Rectal smooth muscle tissue (tissue), 1 donor: ENCODE measurements around the gene GOLGA6A.
A peak's percentile ranks its signal among the peaks of the same experiment; 100 is the strongest.
"Not testable (repeated sequence)": the region's sequence is repeated elsewhere in the genome, so short reads cannot be mapped to it uniquely, and the experiment has no call there.

Experiments used
- H3K27ac ChIP-seq: one replicate; pipeline ENCODE4 v1.7.0; 2013; ENCODE audit warnings: low read depth, low read length, inconsistent platforms
- H3K27me3 ChIP-seq: one replicate; pipeline ENCODE4 v1.7.0; 2013; ENCODE audit warnings: low read length; ENCODE audit not compliant: control insufficient read depth, insufficient read depth
- H3K36me3 ChIP-seq: one replicate; pipeline ENCODE4 v1.7.0; 2013; ENCODE audit warnings: low read length; ENCODE audit not compliant: control insufficient read depth, insufficient read depth
- H3K4me1 ChIP-seq: one replicate; pipeline ENCODE4 v1.7.0; 2013; ENCODE audit warnings: low read length; ENCODE audit not compliant: control insufficient read depth, insufficient read depth
- H3K4me3 ChIP-seq: one replicate; pipeline ENCODE4 v1.7.0; 2013; ENCODE audit warnings: low read length
- H3K9ac ChIP-seq: one replicate; pipeline ENCODE4 v1.7.0; 2013; ENCODE audit warnings: low read length

The GOLGA6A gene, protein sequence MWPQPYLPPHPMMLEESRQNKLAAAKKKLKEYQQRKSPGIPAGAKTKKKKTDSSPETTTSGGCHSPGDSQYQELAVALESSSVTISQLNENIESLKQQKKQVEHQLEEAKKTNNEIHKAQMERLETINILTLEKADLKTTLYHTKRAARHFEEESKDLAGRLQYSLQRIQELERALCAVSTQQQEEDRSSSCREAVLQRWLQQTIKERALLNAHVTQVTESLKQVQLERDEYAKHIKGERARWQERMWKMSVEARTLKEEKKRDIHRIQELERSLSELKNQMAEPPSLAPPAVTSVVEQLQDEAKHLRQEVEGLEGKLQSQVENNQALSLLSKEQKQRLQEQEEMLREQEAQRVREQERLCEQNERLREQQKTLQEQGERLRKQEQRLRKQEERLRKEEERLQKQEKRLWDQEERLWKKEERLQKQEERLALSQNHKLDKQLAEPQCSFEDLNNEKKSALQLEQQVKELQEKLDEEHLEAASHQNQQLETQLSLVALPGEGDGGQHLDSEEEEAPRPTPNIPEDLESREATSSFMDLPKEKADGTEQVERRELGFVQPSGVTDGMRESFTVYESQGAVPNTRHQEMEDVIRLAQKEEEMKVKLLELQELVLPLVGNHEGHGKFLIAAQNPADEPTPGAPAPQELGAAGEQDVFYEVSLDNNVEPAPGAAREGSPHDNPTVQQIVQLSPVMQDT

DNA sequence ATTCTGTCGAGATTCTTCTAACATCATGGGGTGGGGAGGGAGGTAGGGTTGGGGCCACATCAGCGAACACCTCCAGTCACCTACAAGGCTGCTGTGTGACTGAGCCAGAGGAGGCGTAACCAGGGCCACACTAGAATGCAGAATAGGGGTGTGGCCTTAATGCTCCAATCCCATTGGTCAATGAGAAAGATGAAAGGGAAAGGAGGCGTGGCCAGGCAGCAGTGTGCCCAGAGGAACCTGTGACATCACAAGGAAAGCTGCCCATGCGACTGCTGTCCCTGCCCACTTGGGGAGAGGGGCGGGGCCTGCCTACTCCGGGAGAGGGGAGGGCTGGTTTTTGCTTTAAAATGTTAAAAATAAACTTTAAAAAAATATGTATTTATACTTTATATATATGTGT lies at the start of gene GOLGA6A:
Gene GOLGA6A (minus strand): TSS at position 101 of the 400 bp plus-strand sequence. CDS start 41 bp downstream, at position 60.
- not testable (repeated sequence) for H3K4me1 ChIP-seq, H3K27me3 ChIP-seq, H3K9ac ChIP-seq, H3K27ac ChIP-seq, H3K4me3 ChIP-seq, H3K36me3 ChIP-seq

DNA sequence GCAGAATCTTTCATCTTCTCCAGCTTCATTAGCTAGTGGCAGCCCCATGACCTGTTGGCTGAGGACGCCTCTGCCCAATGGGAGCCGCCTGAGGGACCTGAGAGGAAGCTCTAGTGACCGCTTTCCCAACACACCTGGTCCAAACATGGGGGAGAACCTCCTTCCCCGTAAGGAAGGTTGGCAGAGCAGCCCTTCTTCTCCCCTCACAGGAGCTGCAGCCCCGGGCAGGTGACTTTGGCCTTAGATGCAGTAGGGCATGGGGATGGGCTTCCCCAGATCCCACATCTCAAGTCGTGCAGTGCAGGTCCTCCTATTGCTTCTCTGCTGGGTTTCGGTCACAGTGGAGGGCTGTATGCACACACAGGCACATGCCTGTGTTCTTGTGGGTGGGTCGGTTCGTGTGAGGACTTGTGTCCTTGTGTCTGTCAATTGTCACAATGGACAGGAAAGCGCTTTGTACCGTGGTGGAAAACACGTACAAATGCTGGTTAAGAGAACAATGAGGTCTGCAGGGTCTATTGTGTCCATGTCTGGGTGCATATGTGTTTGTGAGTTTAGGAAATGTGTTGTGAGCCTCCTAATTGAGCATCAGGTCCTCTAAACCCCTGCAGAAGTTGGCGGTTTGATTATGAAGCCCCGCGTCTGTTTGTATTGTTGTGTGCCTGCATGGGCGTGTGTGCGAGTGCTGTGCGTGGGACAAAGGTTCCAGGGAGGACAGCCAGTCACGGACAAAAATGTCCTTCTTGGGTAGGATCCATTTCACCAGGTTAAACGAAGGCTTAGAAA lies 49.5 kb upstream of the GOLGA6A start:
- Histone ChIP-seq H3K36me3 (no peaks in the 10 kb centered on the region), H3K9ac (no peak overlapping the region), H3K27ac (no peak overlapping the region), H3K27me3 (peaks cover 72% of the 10 kb centered on the region), H3K4me1 (peaks cover 11% of the 10 kb centered on the region), H3K4me3 (no peak overlapping the region)

DNA sequence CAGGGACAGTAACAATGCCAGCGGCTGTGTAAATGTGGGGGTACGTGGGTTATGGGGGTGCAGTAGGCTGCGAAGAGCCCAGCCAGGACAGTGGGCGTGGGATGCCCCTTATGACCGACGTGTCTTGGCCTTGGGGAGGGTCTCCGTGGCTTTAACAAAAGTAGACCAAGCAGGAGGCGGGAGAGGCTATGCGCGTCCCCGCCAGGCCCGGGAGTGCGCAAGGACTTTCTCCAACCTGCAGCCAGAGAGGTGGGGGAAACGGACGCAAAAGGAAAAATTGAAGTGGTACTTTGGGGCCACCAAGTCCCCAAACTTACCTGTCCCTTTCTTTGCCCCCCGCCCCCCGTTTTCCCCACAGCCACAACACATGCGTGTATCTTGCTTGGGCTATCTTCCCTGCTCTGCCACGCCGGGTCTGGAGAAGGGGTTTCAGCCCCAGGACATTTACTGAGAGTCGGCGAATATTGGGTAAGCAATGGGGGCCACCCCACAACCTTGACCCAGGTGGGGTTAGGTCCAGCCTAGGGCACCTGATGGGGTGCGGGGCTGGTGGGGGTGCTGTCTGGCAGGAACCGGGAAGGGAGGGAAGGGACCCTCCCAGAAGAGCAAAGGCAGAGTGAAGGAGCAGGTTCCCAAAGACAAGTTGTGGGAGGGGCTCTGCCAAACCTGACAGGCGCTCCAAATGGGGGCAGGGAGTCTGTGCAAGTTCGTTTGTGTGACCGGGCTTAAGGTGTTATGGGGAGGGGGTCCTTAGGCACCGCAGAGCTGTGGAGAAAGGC lies 48.7 kb upstream of the GOLGA6A start:
- no peak overlapping the region for H3K9ac ChIP-seq
- no peaks in the 10 kb centered on the region for H3K36me3 ChIP-seq
- peaks cover 67% of the 10 kb centered on the region for H3K27me3 ChIP-seq
- no peak overlapping the region for H3K27ac ChIP-seq
- peak overlapping the region; percentile 21 for H3K4me3 ChIP-seq
- peaks cover 9% of the 10 kb centered on the region for H3K4me1 ChIP-seq

DNA sequence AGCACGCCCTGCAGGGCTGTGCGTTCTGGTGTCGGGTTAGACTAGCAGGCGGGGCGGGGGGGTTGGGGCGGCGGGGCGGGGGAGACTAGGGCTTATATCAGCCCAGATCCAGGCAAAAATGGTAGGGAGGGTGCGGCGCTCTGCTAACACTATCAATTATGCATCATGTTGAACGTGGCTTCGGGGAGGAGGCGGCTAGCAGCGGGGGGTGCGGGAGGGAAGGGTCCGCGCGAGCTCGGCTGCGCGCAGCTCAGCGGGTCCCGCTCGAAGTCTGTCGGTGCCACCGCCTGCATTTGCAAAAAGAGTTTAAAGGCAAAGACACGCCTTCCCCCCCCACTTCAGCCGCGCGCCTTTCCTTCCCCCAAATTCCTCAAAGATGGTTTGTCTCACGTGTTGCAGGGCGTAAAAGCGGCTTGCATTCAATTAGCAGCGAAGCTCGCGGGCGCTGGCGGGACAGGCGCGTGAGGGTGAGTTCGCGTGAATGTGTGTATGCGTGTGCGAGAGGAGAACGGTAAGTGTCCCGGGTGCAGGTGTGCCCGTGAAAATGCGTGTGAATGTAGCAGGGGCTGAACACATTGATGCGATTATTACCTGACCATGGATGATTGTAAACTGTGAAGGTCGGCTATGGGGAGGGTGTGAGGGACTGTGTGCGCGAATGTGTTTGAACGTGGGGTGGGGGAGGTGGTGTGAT lies 48.0 kb upstream of the GOLGA6A start, which contains the start of gene ISLR2:
Gene ISLR2 (plus strand): TSS at position 432 of the 694 bp plus-strand sequence. CDS start 2,169 bp downstream, outside the sequence.
- H3K36me3 ChIP-seq = no peaks in the 10 kb centered on the region
- no peak within 1 kb of the TSS for H3K27ac ChIP-seq
- peaks cover 6% of the 10 kb centered on the region for H3K4me1 ChIP-seq
- no peak within 1 kb of the TSS for H3K9ac ChIP-seq
- peaks cover 63% of the 10 kb centered on the region for H3K27me3 ChIP-seq
- H3K4me3 ChIP-seq = peak within 1 kb of the TSS; percentile 38

DNA sequence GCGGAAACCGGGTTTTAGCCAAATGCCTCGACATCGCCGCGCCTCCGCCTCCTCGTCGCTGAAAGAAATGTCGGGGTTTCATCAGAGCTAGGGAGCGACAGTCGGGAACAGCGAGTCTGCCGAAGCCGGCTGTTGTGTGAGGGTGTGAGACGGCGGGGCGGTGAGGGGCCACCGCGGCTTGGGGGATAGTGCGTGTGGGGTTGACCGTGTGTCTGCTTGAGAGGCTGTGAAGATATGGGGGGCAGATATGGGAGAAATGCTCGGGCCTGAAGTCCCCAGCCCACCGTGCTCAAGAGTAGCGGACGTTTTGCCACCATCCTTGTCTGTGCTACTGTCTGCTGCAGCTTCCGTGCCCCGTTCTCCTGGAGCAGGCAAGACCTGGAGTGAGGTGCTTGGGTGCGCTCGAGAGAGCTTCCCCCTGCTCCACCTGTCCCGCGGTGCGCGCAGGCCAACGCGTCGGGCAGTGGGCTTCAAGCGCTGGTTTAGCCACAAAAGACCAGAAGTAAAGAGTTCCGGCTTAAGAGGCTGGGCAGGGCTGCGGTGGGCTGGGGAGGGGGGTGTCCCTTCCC lies 47.3 kb upstream of the GOLGA6A start:
- Histone ChIP-seq H3K27me3 (peaks cover 58% of the 10 kb centered on the region), H3K36me3 (no peaks in the 10 kb centered on the region), H3K4me3 (peak overlapping the region; percentile 38), H3K4me1 (peaks cover 6% of the 10 kb centered on the region), H3K27ac (no peak overlapping the region), H3K9ac (no peak overlapping the region)

DNA sequence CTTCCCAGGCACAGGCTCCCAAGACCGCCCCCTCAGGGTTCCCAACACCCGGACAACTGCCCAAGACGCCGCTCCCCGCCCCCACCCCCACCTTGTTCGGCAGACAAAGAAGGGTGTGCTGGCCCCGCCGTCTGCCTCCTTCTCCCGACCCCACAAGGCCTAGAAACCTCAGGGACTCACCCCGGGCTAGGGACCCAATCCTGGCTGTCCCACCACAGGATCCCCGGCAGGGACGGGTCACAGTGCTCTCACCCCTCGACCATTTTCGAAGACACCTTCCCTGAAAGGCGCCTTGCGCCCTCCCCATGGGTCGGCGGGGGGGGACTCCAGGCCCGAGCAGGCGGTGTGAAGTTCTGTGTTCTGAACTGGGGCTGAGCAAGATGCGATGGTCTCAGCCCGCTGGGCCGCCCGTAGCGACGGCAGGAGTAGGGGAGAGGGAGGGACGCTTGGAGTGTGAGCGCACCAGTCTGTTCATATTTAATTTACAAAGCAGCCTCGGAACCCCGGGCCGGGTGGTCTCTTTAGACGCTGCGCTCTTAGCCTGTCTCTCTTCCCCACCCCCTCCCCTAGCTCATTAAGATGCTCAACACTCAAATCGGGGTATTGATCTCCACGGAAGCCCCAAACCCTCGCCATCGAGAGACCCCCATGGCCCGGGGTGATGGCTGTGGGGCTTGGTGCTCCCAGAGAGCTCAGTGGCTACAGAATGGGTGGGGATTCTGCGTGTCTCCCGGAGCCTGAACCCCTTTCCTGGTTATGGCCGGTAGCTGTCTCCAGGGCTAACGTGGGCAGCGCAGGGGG lies 46.6 kb upstream of the GOLGA6A start:
- Histone ChIP-seq H3K36me3 (no peaks in the 10 kb centered on the region), H3K27ac (no peak overlapping the region), H3K27me3 (peaks cover 51% of the 10 kb centered on the region), H3K9ac (no peak overlapping the region), H3K4me1 (peaks cover 6% of the 10 kb centered on the region), H3K4me3 (peak overlapping the region; percentile 38)

DNA sequence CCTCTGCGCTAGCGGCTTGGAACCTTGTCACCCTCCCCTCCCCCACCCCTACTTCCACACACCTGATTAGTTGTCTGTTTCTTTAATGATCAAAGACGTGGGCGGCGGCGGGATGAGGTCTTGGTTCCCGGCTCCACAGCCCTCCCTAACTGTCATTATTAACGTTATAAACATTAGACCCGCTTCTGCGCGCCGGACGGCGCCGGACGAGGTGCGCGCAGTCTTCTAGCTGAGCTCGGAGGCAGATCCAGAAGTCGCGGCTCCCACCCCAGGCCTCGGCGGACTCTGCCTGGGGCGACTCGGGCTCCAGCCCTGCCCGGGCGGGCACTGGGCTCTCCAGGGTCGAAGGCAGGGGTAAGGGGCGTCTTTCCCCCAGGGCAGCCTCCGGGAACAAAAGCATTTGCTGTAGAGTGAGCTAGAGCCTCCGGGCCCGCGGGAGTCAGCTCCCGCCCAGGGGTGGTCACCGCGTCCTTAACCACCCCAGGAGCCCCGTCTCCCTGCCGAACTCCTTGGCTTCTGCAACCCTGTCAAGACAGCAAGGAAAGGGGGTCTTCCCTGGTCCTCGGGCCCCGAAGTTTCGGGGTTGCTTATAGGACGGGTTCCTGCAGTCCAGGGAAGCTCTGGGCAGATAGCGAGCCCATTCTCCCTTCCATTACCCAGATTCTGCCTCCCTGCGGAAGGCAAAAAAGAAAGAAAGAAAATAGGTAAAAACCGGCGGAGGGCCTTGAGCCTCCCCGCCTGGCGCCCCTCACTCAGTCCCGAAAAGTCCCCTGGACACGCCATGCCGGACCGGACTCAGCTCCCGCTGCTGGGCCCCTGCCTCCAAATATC lies 45.8 kb upstream of the GOLGA6A start:
- peaks cover 48% of the 10 kb centered on the region for H3K27me3 ChIP-seq
- no peaks in the 10 kb centered on the region for H3K36me3 ChIP-seq
- H3K9ac ChIP-seq = no peak overlapping the region
- no peak overlapping the region for H3K27ac ChIP-seq
- peaks cover 6% of the 10 kb centered on the region for H3K4me1 ChIP-seq
- H3K4me3 ChIP-seq = peak overlapping the region; percentile 54

DNA sequence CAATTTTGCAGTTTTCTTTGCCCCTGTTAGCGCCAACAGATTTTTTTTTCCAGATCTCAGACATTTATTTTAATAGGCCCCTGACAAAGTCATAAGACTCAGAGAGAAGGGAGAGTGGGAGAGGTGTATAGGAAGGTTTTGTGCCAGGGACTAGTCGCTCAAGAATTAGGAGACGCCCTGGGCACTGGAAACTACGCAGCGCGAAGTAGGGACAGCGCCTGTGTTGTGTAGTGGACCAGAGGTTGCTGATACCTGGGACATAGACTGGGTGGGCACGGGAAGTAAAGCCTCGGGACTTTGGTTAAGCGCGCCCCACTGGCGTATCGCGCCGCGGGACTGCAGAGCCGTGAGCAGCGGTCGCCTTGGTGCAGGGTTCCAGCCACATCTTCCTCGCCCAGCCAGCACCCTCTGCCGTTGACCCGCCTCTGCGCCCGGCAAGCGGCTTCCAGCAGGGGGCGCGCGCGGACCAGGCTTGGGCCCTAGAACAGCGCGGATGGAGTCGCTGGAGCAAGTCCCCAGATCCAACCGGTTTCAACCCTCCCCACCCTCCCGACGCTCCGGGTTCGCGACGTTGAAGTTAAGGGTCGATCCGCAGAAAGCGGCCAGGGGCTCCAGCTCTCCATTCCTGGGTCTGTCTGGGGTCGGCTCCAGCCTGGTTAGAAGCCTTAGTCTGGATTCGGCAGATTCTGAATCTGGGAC lies 45.1 kb upstream of the GOLGA6A start:
- H3K9ac ChIP-seq = no peak overlapping the region
- peak overlapping the region; percentile 54 for H3K4me3 ChIP-seq
- H3K36me3 ChIP-seq = no peaks in the 10 kb centered on the region
- H3K4me1 ChIP-seq = peaks cover 6% of the 10 kb centered on the region
- no peak overlapping the region for H3K27ac ChIP-seq
- H3K27me3 ChIP-seq = peaks cover 41% of the 10 kb centered on the region

DNA sequence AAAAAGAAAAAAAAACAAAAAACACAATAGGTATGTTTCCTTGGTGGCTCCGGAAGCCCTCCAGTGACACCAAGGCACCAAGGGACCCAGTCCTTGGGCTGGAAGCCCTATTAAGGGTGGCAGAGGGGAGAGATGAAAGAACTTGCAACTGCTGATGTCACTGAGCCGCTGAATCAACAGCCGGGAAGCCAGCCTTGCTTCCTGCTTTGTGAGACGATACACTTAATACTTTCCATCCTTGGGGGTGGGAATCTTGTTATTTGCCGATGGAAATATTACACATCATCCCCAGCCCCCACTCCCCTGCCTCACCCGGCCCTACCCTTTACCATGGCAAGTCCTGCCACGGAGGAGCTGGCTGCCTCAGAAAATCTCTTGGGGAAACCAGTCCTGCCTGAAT lies 42.4 kb upstream of the GOLGA6A start:
- Histone ChIP-seq H3K4me3 (no peak overlapping the region), H3K27ac (no peak overlapping the region), H3K4me1 (peaks cover 3% of the 10 kb centered on the region), H3K27me3 (peaks cover 18% of the 10 kb centered on the region), H3K9ac (no peak overlapping the region), H3K36me3 (no peaks in the 10 kb centered on the region)

DNA sequence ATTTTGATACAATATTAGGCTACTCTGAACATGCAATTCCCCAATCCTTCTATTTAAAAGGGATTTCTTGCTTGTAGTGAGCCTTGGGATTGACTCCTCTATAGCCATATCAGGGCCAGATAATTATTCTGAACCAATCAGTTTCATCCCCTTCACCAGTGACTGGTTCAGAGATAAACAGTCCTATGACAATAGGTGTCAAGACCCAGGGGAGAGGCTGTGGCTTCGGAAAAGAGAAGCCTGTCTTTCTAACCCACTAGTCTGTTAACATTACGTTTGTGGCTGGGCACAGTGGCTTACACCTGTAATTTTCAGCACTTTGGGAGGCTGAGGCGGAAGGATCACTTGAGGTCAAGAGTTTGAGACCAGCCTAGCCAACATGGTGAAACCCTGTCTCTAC lies 41.8 kb upstream of the GOLGA6A start:
- peaks cover 12% of the 10 kb centered on the region for H3K27me3 ChIP-seq
- H3K4me1 ChIP-seq = peaks cover 3% of the 10 kb centered on the region
- no peak overlapping the region for H3K27ac ChIP-seq
- no peak overlapping the region for H3K9ac ChIP-seq
- no peak overlapping the region for H3K4me3 ChIP-seq
- H3K36me3 ChIP-seq = no peaks in the 10 kb centered on the region
